Endothelial cell of umbilical vein (primary cell): ENCODE measurements around the gene TJP3.

Experiments
- CTCF ChIP-seq, 2 donors: IDR thresholded peaks; 1 replicate in 1 of 2; 2 replicates in 1 of 2; pipeline ENCODE4 v1.5.1; 2011; ENCODE audit warnings: low read length in 2 of 2, mild to moderate bottlenecking in 2 of 2, moderate library complexity in 2 of 2, control low read depth in 1 of 2, inconsistent platforms in 1 of 2, low read depth in 1 of 2; ENCODE audit not compliant: insufficient read depth in 1 of 2; ENCODE audit errors: extremely low read depth in 1 of 2
- EZH2 ChIP-seq: IDR thresholded peaks from 2 replicates; pipeline ENCODE4 v1.6.1; 2012; ENCODE audit warnings: borderline replicate concordance, low read depth, mild to moderate bottlenecking, moderate library complexity, low read length, inconsistent platforms; ENCODE audit not compliant: severe bottlenecking
- FOS ChIP-seq: IDR thresholded peaks from 2 replicates; pipeline ENCODE4 v1.6.1; 2011; ENCODE audit warnings: mild to moderate bottlenecking, low read length, moderate library complexity, borderline replicate concordance; ENCODE audit not compliant: insufficient read depth
- JUN ChIP-seq: IDR thresholded peaks from 2 replicates; pipeline ENCODE4 v1.6.1; 2011; ENCODE audit warnings: borderline replicate concordance, low read depth; ENCODE audit not compliant: insufficient read length, insufficient read depth
- MAX ChIP-seq: IDR thresholded peaks from 2 replicates; pipeline ENCODE4 v1.6.1; 2011; ENCODE audit not compliant: insufficient read depth, insufficient read length
- MYC ChIP-seq: IDR thresholded peaks from one replicate; pipeline ENCODE4 v1.6.1; 2011; ENCODE audit warnings: mild to moderate bottlenecking, low read depth, low read length
- POLR2A ChIP-seq: IDR thresholded peaks from 2 replicates; pipeline ENCODE4 v1.6.1; 2012; ENCODE audit warnings: low read depth, mild to moderate bottlenecking, control low read depth, low read length
- POLR2AphosphoS5 ChIP-seq: IDR thresholded peaks from 2 replicates; pipeline ENCODE4 v1.6.1; 2012; ENCODE audit warnings: low read depth, mild to moderate bottlenecking, control low read depth, low read length, moderate library complexity; ENCODE audit not compliant: insufficient read depth

DNA sequence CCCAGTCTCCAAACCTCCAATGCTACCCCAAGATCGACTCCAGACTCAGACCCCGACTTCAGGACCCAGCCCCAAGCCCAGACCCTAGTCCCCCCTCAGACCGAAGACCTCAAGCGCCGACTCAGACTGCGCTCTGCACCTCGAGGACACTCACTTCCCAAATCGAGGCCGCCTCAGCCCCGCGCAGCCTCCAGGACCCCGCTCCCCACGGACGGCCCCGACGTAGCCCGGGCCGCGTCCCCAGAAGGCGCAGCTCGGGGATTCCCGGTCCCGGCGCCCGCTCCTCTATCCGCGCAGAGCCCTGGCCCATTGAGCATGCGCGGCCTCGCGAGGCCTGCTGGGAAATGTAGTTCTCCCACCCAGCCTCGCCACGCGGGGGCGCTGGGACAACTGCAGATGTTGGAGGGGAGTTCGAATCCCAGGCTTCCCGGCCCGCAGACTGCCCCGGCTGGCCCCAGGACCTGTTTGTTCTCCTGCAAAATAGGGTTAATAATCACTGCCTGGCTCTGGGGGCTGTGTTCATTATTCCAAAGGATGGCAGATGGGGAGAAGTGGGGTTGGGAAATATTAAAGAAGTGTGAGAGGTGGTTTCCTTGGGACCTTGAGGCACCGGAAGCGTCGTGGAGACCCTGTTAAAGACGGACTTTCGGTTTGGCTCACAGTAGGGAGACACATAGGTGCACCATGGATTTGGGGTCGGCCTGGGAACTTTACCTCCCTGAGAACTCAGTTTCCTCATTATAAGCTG is 53.4 kb downstream of the TJP3 start, which contains the start of gene APBA3:
- TF ChIP-seq CTCF (IDR thresholded peaks at IDR 0.05; ENCODE audit: extremely low read depth in 1 of 2, insufficient read depth in 1 of 2, low read depth in 1 of 2, low read length in 2 of 2) (peak; percentile 79), FOS (no peak), POLR2AphosphoS5 (peak; percentile 87), POLR2A (peak; percentile 88), EZH2 (no peak), JUN (no peak), MAX (no peak), MYC (no peak)
